Colonic mucosa (tissue), 4 donors: Measurements from ENCODE around the gene CABP1. TPM values are rescaled to one million over a fixed set of nuclear protein-coding genes. Genes with fewer than 3 reads are reported as not detected.
"Not testable (repeated sequence)": the region's sequence is repeated elsewhere in the genome, so short reads cannot be mapped to it uniquely, and the experiment has no call there.

Experiments used
- DNase-seq: peaks from one replicate; pipeline ENCODE4 v3.0.0-alpha.2; 2020
- H3K27ac ChIP-seq: fragments of 200-600 bp; one replicate; pipeline ENCODE4 v1.8.0; 2021
- H3K27me3 ChIP-seq: fragments of 200-600 bp; one replicate; pipeline ENCODE4 v1.8.0; 2021
- H3K36me3 ChIP-seq: fragments of 200-600 bp; one replicate; pipeline ENCODE4 v1.8.0; 2021
- H3K4me1 ChIP-seq: fragments of 200-600 bp; one replicate; pipeline ENCODE4 v1.8.0; 2021; ENCODE audit warnings: mild to moderate bottlenecking
- H3K4me3 ChIP-seq: fragments of 200-600 bp; one replicate; pipeline ENCODE4 v1.8.0; 2021
- H3K9ac ChIP-seq, 2 donors: one replicate each; pipeline ENCODE4 v1.7.0; 2013; ENCODE audit warnings: control low read depth in 2 of 2, low read depth in 2 of 2, low read length in 2 of 2
- H3K9me3 ChIP-seq: fragments of 200-600 bp; one replicate; pipeline ENCODE4 v1.8.0; 2021
- intact Hi-C: fragments of 100-400 bp; cut with DNase I; formaldehyde crosslinking; loops from one replicate; pipeline ENCODE4 v1.14.1; 2022
- total RNA-seq, 2 donors: library from RNA; stranded (reverse); fragmentation: NEBNext Ultra II Directional in 1 of 2; extraction: Animal tissue kit (Norgen Biotek cat#: 25700) in 1 of 2; gene quantifications; one replicate each; pipeline ENCODE4 v1.2.1, GENCODE V29; 2021
- TF ChIP-seq, protein P1 (sequence below): fragments of 200-600 bp; IDR thresholded peaks from one replicate; pipeline ENCODE4 v1.8.0; 2022; ENCODE audit warnings: antibody characterized with exemption, mild to moderate bottlenecking
- donor health status: healthy.
- donor health status: DM: no; HTN: no; CAD: no.
- donor health status: DM: no; HTN: no; CAD: no.

The CABP1 gene
- total RNA-seq, 2 donors from 2014 or later: 0.77 to 0.79 TPM

DNA sequence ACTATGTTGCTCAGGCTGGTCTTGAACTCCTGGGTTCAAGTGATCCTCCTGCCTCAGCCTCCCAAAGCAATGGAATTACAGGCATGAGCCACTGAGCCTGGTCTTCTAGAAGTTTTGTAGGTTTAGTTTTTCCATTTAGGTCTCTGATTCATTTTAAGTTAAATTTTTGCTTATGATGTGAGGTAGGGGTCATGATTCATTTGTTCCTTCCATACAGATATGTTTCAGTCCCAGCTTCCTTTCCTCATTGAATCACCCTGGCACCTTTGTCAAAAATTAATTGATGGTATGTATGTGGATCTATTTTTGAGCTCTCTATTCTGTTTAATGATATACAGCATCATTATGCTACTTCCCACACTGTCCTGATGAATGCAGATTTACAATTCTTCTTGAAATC lies 25.6 kb upstream of the CABP1 start:
- Histone ChIP-seq H3K4me1 (no peaks in the 10 kb centered on the region), H3K9me3 (no peaks in the 10 kb centered on the region), H3K27me3 (no peaks in the 10 kb centered on the region), H3K36me3 (no peaks in the 10 kb centered on the region), H3K9ac (no peak overlapping the region), H3K4me3 (no peak overlapping the region), H3K27ac (no peak overlapping the region)
- TF ChIP-seq, protein P1, sequence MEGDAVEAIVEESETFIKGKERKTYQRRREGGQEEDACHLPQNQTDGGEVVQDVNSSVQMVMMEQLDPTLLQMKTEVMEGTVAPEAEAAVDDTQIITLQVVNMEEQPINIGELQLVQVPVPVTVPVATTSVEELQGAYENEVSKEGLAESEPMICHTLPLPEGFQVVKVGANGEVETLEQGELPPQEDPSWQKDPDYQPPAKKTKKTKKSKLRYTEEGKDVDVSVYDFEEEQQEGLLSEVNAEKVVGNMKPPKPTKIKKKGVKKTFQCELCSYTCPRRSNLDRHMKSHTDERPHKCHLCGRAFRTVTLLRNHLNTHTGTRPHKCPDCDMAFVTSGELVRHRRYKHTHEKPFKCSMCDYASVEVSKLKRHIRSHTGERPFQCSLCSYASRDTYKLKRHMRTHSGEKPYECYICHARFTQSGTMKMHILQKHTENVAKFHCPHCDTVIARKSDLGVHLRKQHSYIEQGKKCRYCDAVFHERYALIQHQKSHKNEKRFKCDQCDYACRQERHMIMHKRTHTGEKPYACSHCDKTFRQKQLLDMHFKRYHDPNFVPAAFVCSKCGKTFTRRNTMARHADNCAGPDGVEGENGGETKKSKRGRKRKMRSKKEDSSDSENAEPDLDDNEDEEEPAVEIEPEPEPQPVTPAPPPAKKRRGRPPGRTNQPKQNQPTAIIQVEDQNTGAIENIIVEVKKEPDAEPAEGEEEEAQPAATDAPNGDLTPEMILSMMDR: no peak
- DNase-seq: no peak
- intact Hi-C loops: no loop called here

DNA sequence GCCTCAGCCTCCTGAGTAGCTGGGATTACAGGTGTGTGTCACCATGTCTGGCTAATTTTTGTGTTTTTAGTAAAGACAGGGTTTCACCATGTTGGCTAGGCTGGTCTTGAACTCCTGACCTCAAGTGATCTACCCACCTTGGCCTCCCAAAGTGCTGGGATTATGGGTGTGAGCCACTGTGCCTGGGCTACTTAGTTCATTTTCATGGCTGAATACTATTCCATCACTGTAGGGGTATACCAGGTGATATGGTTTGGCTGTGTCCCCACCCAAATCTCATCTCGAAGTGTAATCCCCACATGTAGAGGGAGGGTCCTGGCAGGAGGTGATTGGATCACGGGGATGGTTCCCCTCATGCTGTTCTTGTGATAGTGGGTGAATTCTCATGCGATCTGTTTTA lies 23.2 kb upstream of the CABP1 start:
- DNase-seq, H3K27me3 ChIP-seq, H3K27ac ChIP-seq, H3K4me1 ChIP-seq, H3K9ac ChIP-seq, intact Hi-C loops, H3K9me3 ChIP-seq, H3K36me3 ChIP-seq, H3K4me3 ChIP-seq: not testable (repeated sequence)

DNA sequence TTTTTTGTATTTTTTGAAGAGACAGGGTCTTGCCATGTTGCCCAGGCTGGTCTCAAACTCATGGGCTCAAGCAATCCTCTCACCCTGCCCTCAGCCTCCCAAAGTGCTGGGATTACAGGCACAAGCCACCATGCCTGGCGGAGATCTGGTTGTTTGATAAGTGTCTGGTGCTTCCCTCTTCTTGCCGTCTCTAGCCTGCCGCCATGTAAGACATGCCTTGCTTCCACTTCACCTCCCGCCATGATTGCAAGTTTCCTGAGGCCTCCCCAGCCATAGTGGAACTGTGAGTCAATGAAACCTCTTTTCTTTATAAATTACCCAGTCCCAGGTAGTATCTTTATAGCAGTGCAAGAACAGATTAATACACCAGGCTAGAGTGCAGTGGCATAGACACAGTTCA lies 22.7 kb upstream of the CABP1 start:
- H3K27me3 ChIP-seq, H3K27ac ChIP-seq, H3K4me3 ChIP-seq, DNase-seq, intact Hi-C loops, H3K9ac ChIP-seq, H3K36me3 ChIP-seq, H3K9me3 ChIP-seq, H3K4me1 ChIP-seq: not testable (repeated sequence)

DNA sequence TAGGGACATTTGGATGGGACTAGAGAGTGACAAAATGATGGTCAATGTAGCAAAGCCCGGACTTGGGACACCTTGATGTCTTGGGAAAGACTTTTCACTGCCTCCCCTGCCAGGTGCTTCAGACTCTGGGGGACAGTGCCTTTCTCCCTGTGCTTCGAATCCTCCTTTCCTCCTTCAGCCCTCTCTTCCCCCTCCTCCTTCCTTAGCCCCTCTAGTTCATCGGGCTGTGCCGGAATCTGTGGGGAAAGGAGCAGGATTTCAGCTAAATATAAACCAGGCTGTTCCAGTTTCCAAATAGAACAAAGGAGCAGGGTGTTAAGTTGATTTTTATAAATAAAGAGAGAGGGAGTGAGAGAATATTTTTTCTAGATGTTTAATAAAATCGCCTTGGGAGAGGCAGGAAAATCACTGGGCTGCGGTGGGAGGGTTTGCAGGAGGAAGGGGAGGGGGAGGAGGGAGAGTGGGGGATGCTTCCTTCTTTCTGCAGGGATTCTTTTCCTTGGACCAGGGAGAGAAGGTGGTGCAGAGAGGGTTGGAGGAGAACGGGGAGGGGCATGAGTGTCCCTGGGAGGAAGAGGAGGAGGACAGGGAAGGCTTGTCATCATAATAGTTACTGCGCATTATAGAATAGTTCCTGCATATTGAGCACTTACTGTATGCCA lies 21.3 kb upstream of the CABP1 start:
- Histone ChIP-seq H3K9me3 (no peaks in the 10 kb centered on the region), H3K4me3 (no peak overlapping the region), H3K9ac (no peak overlapping the region), H3K36me3 (no peaks in the 10 kb centered on the region), H3K27me3 (no peaks in the 10 kb centered on the region), H3K4me1 (no peaks in the 10 kb centered on the region), H3K27ac (no peak overlapping the region)
- TF ChIP-seq, protein P1: no peak
- DNase-seq: no peak
- intact Hi-C loops: no loop called here

DNA sequence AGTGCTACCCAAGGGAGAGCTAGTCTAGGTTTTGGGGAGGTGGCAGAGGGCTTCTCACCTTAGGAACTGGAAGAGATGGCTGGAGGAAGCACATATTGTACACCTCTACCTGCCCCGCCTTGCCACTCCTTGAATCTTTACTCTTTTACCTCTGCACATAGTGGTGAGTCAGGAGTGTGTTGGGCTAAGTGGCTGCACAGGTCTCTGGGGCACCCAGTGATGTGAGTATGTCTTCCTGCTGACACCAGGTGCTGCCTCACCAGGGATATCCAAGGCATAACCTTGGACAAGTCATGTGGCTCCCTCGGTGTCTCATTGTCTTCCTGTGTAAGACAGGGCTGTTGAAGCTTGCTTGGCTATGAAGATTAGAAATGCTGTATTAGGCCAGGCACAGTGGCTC lies 19.8 kb upstream of the CABP1 start:
- Histone ChIP-seq H3K36me3 (no peaks in the 10 kb centered on the region), H3K4me3 (no peak overlapping the region), H3K9me3 (no peaks in the 10 kb centered on the region), H3K27me3 (no peaks in the 10 kb centered on the region), H3K27ac (no peak overlapping the region), H3K9ac (no peak overlapping the region), H3K4me1 (no peaks in the 10 kb centered on the region)
- TF ChIP-seq, protein P1: no peak
- DNase-seq: peak; percentile 48
- intact Hi-C loops: no loop called here

DNA sequence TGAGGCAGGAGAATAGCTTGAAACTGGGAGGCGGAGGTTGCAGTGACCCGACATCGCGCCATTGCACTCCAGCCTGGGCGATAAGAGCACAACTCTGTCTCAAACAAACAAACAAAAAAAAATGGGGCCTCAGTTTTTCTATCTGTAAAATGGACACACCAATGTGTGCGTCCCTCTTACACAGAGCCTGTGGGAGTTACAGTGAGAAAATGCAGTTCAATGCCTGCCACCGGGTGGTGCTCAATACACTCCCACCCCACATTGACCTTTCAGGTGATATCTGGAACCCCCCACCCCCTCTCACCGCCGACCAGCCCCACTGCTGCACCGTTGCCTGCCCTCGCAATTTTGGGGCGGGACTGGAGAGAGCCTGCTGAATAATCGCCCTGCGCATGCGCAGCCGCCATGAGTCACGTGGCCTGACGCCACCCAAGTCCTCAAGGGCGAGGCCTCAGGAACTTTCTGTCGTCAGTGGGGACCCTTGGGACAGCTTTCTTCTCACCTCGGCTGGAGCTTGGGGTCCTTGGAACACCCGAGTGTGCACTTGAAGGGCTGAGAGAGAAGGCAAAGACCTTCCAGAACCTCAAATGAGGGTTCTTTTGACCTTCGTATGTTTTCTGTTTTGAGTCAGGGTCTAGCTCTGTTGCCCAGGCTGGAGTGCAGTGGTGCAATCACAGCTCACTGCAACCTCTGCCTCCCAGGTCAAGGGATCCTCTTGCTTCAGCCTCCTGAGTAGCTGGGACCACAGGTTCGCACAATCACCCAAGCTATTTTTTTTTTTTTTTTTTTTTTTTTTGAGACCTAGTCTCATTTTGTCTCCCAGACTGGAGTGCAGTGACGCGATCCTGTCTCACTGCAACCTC lies 14.6 kb upstream of the CABP1 start:
- Histone ChIP-seq H3K9me3 (no peaks in the 10 kb centered on the region), H3K36me3 (no peaks in the 10 kb centered on the region), H3K4me1 (no peaks in the 10 kb centered on the region), H3K4me3 (no peak overlapping the region), H3K27ac (no peak overlapping the region), H3K9ac (no peak overlapping the region), H3K27me3 (no peaks in the 10 kb centered on the region)
- TF ChIP-seq, protein P1: no peak
- peak; percentile 29 for DNase-seq
- intact Hi-C loops: no loop called here
